GM08714 (cell line): ENCODE data around the gene CASS4.
"Not testable (repeated sequence)": the region's sequence is repeated elsewhere in the genome, so short reads cannot be mapped to it uniquely, and the experiment has no call there.

Experiments used
- H3K4me3 ChIP-seq: fragments of 200-500 bp; sonication (Bioruptor generic); 2 replicates; pipeline ENCODE4 v1.5.1; 2014; ENCODE audit warnings: mild to moderate bottlenecking, low read length, inconsistent platforms
- ZNF274 ChIP-seq: IDR thresholded peaks from 2 replicates; pipeline ENCODE4 v1.6.1; 2012; ENCODE audit warnings: mild to moderate bottlenecking, low read depth, low read length

CASS4 gene

DNA sequence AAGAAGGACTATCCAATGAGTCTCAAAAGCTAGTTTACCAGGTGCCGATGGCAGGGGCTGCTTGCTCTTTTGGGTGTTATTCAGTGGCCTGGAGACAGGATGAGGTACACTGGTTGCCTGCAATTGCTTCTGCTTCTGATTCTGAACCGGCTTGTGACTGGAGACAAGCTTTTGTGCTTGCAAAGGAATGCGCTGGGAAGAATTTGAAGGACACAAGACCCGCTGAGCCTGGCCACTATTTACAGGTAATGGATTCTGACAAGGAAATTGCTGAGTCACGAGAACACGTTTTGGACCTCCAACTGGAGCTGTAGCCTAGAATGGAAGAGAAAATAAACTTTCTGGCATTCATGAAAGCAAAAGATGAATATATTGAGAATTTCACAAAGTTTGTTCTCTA is 25.8 kb upstream of the CASS4 start:
- H3K4me3 ChIP-seq: no peak overlapping the region
- no peak for TF ChIP-seq ZNF274

DNA sequence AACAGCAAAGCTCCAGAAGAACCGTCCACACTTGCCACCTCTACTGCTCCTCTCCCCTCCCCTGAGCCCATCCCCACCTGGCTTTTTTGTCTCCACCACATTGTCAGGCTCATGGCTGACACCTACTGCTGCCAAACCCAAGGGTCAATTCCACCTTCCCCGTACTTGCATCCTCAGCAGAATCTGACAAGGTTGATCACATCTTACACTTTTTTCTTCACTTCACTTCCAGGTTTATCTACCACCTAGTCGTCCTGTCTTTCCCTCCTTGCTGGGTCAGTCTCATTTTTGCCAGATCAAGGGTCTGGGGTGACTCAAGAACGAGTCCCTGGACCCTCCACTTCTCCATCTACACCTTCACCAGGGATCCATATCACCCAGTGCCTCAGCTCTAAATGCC is 23.2 kb upstream of the CASS4 start:
- TF ChIP-seq ZNF274: no peak
- no peak overlapping the region for H3K4me3 ChIP-seq

DNA sequence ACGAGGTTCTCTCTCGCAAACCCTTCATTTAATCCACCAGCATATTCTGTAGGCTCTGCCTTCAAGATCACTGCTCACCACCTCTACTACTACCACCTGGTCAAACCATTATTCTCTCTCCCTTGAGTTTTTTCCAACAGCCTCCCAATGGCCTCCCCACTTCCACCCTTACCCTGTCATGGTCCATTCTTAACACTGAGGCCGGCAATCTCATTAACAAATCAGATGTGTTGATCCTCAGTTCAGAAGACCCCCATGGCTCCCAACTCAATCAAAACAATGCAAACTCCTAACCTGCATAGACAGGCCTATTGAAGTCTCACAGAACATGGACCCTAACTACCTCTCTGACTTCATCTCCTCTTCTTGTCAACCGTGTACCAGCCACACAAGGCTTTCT is 22.3 kb upstream of the CASS4 start:
- TF ChIP-seq ZNF274: no peak
- no peak overlapping the region for H3K4me3 ChIP-seq

DNA sequence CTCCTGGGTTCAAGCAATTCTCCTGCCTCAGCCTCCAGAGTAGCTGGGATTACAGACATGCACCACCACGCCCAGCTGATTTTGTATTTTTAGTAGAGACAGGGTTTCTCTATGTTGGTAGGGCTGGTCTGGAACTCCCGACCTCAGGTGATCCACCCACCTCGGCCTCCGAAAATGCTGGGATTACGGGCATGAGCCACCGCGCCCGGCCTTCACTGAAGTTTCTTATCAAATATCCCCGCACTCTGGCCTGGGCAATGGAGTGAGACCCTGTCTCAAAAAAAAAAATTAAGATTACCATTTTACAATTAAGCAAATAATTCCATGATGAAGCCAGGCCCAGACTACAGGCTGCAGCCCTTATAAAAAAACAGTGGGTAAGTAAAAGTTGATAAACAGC is 21.7 kb upstream of the CASS4 start:
- H3K4me3 ChIP-seq: peak overlapping the region; percentile 93; the same call in 1 of the 2 replicates

DNA sequence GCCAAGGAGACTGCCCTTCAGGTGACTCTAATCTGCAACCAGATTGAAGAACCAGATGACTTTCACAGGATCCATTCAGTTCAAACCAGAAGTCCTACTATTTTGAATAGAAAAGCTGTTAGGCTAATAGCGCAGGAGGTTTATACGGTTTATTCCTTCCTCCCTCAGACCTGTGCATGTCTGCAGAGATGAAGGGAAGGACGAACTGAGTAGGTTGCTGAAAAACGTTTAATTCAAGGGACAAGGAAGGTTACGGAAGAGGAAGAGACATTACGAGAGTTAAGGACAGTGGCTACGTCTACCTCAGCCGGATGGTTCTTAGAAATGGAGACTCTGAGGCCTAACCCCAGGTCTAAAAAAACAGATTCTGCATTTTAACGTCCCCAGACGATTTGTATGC is 21.0 kb upstream of the CASS4 start:
- H3K4me3 ChIP-seq: peak overlapping the region; percentile 93
- no peak for TF ChIP-seq ZNF274

DNA sequence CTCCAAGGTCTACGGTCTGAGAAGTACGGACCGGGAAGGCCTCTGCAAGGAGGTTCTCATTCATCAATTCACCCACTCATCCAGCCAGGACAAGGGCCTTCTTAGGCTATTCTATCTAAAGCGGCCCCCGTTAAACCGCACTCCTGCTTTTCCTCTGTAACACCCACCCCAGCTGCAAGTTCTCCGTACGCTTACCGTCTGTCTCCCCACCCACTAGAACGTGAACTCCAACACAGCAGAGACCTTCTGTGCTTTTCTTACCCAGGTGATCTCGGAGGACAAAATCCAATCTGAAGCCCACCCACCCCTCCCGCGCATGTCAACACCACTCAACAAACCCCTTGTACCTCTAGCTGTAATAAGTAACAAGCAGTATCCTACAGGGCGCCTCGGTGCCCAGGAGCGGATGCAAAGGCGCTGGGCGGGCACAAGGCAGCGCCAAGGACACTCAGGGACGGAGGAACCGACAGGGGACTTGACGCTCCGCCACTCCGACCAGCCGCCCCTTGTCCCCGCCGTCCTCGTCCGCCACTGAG is 20.4 kb upstream of the CASS4 start:
- TF ChIP-seq ZNF274: no peak
- peak overlapping the region; percentile 93 for H3K4me3 ChIP-seq

DNA sequence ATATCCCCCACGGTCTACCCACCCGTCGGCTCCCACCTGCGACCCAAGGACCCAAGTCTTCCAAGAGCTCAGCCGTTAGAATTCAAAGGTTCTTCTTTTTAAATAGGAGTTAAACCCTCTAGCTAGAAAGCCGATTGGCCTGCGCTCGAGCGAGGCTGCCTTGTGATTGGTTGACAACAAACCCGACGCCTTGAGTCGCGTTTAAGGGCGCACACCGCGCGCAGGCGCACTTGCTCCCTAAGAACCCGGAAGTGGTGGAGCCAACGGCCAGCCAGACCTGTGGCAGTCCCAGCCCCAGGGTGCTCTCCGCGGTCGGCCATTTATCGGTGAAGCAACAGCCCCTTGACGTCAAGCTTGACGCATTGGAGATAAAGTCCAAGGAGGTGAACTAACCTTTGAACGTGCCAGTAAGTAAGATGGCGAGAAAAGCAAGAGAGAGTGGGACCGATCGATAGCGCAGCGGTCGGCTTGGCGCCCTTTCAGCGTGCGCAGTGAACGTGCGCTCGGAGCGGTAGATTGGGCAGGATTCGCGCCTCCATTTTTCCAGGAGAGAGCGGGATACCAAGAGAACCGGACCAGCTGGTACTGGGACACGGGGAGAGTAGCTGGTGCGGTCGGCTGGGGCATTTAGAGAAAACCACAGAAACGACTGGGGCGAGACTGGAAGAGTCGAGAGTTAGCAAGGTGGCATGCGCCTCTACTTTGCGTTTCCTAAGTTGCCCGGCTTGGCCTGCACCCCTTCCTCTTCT is 19.8 kb upstream of the CASS4 start, which contains the start of the genes AURKA and CSTF1:
Gene AURKA, minus strand, starts transcription at position 84 of the 749 bp plus-strand sequence. CDS start 4,018 bp downstream, outside the sequence.
Gene CSTF1, plus strand, starts transcription at position 514 of the 749 bp plus-strand sequence. CDS start 2,908 bp downstream, outside the sequence.
- peak within 1 kb of the TSS; percentile 93 for H3K4me3 ChIP-seq
- TF ChIP-seq ZNF274: no peak

DNA sequence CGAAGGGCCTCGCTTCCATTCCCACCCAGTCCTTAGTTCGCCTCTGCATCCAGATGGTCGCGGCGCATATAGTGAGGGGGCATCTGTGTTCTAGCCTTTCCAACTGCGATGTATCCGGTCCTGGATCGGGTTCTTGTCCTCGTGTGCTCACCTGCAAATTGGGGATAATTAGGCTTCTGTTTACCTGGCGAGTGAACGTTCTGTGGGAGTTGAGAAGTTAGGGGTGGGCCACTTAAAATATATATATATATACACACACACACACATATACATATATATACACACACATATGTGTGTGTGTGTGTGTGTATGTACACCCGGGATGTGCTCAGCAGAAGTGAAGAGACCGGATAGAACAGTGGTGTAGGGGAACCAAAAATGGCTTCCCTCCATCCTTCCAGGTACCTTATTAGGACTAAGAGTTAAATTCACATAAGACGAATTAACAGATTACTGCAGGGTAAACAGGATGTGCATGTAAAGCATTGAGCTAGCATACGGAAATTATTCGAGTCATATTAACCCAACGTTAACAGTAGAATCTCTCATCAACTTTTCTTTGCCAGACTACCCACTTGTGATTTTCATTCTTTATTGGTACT is 19.1 kb upstream of the CASS4 start:
- peak overlapping the region; percentile 93 for H3K4me3 ChIP-seq
- TF ChIP-seq ZNF274: no peak

DNA sequence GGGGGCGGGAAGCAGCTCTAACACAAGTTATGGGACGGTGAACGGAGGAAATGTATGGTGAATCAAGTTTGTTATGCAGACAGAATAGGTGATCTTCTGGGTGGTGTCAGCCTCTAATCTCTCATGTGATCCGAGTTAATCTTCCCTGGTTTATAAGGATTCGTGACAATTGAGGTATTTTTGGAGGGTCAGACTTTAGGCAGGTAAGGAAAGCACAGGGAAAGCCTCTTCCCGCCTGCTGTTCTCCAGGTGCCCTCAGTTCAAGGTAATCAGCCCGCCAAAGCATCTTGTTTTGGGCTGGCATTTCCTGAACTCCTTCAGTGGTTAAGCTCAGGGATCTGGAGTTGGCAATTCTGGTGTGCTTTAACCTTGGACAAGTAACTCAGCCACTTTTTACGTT is 18.4 kb upstream of the CASS4 start:
- no peak for TF ChIP-seq ZNF274

DNA sequence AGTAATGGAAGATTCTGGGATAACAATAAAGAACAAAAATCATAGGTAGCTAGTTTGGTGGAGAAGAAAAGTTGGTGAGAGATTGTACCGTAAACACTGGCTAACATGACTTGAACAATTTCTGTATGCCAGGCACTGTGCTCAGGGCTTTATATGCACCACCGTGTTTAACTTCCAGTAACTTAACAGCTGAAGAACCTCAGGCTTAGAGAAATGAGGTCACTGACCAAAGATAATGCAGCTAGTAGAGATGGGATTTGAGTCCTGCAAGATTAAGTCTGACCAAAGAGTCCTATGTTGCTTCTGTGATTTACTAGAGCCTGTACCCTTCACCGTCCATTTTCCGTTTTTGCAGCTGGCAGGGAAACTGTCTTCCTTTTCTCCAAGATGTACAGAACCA is 16.9 kb upstream of the CASS4 start:
- TF ChIP-seq ZNF274: no peak
- H3K4me3 ChIP-seq: no peak overlapping the region

More for the DNA sequence above, 18.4 kb upstream of the CASS4 start:
- H3K4me3 ChIP-seq: peak overlapping the region; percentile 93

DNA sequence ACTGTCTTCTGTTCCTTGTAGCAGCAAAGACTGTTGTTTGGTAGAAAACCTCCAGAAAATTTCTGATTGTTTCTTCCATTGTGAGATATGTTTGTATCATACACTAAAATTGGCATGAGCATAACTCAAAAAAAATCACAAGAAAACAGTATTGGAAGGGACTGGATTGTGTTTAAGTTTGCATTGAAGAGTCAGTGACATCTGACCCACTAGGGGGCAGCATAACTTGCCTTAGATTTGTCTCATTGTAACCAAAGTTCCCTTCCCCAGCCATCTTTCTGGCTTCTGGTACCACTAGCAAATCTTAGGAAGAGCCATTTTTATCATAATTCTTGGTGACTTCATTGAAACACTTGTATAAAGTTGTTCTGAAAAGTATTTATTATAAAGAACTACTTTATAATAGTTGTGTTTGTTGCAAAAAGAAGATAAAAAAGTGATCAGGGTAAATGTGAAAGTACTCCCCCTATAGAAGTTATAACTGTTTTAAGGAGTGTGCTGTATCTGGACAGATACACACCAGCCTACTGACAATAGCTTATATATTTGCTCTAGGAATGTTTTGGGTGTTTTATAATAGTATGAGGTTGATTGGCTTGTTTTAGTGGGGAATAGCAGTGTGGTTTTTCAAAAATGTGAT is 11.9 kb upstream of the CASS4 start:
- no peak for TF ChIP-seq ZNF274
- no peak overlapping the region for H3K4me3 ChIP-seq

DNA sequence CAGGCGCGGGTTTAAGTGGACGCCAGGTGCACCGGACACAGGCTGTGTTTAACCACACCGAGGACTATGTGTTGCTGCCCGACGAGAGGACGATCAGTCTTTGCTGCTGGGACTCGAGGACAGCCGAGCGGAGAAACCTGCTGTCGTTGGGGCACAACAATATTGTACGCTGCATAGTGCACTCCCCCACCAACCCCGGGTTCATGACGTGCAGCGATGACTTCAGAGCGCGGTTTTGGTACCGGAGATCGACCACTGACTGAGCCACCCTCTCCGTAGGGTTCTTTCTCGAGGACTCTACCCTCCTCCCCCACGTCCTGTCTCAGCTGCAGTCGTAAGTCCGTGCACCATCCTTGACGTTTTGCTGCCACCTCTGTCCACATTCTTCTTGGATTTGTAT is 8.6 kb upstream of the CASS4 start:
- TF ChIP-seq ZNF274: no peak
- no peak overlapping the region for H3K4me3 ChIP-seq

DNA sequence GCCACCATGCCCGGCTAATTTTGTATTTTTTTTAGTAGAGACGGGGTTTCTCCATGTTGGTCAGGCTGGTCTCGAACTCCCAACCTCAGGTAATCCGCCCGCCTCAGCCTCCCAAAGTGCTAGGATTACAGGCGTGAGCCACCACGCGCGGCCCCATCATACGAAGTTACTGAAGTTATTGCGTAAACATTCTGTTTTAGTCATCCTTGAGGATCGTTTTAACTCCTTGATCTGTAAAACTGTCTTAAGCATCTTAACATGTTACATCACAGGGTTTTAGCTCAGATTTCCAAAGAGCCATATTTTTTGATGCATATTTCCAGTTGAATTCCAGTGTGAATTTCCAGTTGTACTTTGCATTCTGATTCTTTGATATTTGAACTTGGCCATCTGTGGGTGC is 6.7 kb upstream of the CASS4 start:
- not testable (repeated sequence) for H3K4me3 ChIP-seq

DNA sequence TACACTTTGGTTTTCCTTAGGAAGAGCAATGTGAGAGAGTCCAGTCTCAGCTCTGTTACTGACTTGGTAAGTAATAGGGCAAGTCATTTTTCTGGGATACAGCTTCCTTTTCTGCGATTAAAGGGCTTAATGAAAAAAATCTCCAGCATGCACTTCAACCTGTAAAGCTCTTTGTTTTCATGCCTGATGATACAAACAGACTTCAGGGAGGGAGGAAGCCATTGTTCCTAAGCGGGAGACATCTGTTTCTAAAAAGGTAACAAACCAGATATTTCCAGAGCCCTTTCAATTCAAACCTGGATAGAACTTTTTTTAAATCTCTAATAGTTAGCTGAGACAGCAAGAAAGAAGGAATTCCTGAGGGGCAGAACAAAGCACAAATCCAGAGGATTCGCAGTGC is 5.2 kb upstream of the CASS4 start:
- TF ChIP-seq ZNF274: no peak
- no peak overlapping the region for H3K4me3 ChIP-seq

DNA sequence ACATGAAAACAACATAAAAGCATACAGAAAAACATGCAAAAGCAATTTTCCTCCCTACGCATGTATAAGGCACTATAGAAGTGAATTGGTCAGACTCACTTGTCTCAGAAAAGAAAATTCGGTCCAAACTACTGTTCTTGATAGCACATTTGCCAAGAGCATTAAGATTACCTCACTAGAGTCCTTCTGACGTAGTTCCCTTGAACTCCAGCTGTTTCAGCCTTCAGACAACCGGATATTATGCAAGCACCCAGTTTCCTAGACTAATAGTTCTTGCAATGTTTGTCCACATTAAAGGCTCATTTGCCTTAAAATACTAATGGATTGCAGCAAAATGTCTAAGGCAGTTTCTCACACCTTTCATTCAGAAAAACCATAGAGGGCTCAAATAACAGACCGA is 2.5 kb upstream of the CASS4 start:
- no peak for TF ChIP-seq ZNF274

More for the DNA sequence above, 2.5 kb upstream of the CASS4 start:
- H3K4me3 ChIP-seq: no peak overlapping the region
